GM21515 (cell line): Measurements from ENCODE around the gene RGS14.
"Not testable (repeated sequence)": the region's sequence is repeated elsewhere in the genome, so short reads cannot be mapped to it uniquely, and the experiment has no call there.

Experiments used
- ATAC-seq: cut with Tn5 transposase; IDR thresholded peaks from one replicate; pipeline ENCODE4 v1.9.1; 2021; ENCODE audit not compliant: unreplicated experiment

RGS14 gene

DNA sequence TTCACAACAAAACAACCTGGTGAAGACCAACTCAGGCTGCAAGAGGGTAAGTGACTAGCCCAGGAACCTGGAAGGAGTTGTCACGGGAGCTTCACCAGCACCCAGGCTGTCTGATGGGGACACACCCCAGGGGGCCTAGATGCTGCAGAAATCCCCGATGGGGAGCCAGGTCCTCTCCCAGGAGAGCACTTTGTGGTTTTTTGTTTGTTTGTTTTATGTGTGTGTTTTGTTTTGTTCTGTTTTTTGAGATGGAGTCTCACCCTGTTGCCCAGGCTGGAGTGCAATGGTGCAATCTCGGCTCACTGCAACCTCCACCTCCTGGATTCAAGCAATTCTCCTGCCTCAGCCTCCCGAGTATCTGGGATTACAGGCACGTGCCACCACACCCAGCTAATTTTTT lies 17.8 kb downstream of the RGS14 start:
- ATAC-seq: not testable (repeated sequence)

GRCh38 chr5:177376107-177376506 lies 18.4 kb downstream of the RGS14 start:
- ATAC-seq: no peak

DNA sequence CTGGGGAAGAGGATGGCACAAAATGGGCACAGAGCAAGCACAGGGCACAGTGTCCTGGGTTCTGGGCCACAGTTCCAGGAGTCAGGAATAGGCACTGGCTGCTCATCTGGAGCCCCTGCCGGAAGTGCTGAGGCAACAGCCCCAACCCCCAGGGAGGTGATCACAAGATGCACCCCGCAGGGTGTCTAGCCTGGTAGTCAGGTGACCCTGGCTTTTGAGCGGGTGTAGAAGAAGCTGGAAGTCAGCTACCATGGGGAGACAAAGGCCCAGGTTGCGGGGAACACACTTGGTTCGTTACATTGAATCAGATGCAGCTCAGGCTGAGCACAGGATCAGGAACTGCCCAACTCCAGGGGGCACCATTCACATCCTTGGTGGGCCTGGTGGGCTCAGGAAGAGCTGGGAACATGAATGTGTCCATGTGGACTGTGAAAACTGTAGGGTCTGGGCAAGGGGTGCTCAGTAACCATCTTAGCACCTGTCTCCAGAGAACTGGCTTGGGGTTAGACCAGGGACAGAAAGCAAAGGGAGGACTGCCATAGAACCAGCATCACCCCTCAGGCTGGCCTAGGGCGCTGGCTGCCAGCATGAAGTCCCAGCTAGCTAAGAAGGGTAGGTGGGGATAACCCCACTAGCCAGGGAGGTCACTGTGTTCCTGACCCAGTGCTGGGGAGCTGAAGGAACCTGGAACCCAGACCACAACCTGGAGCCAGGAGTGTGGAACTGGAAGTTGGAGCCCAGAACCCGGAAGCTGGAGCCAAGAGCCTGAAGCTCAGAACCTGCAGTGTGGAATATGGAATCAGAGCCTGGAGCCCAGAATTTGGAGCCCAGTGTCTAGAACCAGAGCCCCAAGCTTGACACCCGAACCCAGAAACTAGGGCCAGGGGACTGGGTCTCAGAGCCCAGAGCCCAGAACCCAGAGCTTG lies 20.4 kb downstream of the RGS14 start:
- no peak for ATAC-seq

- no peak for ATAC-seq
These were observed 21.5 kb downstream of the RGS14 start for GRCh38 chr5:177378884-177379883.

- no peak for ATAC-seq
These were observed 23.0 kb downstream of the RGS14 start for GRCh38 chr5:177380805-177381126.

DNA sequence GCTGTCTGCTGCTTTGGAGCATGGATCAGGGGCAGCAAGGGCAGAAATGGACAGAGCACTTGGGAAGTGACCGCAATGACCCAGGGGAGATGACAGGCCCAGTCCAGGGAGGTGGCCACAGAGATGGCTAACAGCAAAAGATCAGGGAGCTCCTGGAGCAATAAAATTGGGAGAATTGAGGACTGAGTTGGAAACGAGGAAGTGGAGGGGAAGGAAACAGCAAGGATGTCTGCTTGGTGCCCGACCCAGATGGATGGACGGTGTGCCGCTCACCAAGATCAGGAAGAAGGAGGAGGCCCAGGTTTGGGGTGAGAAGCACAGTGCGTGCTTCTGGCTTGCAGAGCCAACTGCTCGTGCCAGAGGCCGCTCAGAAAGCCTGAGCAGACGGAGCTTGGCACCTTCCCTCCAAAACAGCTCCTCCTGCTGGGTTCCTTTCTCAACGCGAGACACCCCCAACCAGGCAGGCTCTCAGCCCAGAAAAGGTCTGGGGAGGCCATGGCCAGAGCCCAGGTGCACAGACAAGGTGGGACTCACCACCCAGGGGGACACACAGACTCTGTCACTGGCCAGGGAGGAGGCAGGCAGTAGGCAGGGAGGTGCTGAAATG lies 24.8 kb downstream of the RGS14 start:
- ATAC-seq: no peak

- no peak for ATAC-seq
These were observed 25.5 kb downstream of the RGS14 start for GRCh38 chr5:177383181-177383580.

- no peak for ATAC-seq
These were observed 26.4 kb downstream of the RGS14 start, which contains the start of gene SLC34A1 for GRCh38 chr5:177384134-177384533. Gene SLC34A1 (plus strand): TSS chr5:177384434. CDS start chr5:177385742, 1,308 bp downstream.

DNA sequence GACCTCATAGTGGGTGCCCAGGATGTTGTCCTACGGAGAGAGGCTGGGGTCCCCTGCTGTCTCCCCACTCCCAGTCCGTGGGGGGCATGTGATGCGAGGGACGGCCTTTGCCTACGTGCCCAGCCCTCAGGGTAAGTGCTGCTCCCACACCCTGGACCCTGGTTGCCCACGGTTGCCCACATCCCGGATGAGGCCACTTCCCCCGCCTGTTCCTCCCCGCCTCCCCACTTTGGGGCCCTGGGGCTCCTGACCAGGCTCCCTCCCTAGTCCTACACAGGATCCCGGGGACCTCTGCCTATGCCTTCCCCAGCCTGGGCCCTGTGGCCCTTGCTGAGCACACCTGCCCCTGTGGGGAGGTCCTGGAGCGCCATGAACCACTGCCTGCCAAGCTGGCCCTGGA lies 28.0 kb downstream of the RGS14 start:
- ATAC-seq: no peak

DNA sequence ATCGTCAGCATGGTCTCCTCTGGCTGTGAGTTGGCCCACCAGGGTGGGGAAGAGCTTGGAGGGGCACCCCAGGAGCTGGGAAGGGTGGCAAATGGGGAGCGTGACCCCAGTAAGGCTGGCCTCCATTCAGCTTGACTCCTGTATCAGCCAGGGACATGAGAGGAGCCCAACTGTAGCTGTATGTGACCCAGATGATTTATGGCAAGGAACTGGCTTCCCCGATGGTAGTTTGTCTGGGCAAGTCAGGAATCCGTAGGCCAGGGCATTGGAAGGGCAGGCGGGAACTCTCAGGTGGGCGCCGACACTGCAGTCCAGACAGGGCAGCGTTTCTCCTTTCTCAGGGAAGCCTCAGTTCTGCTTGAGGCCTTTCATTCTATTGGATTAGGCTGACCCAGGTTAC lies 28.8 kb downstream of the RGS14 start:
- ATAC-seq: no peak

- ATAC-seq: no peak
These were observed 29.7 kb downstream of the RGS14 start for GRCh38 chr5:177387405-177387804.

GRCh38 chr5:177388521-177389052 lies 30.9 kb downstream of the RGS14 start:
- ATAC-seq: no peak

GRCh38 chr5:177389241-177390169 lies 31.8 kb downstream of the RGS14 start:
- ATAC-seq: no peak

- ATAC-seq: peak; percentile 46
These were observed 32.9 kb downstream of the RGS14 start for GRCh38 chr5:177390363-177391300.

DNA sequence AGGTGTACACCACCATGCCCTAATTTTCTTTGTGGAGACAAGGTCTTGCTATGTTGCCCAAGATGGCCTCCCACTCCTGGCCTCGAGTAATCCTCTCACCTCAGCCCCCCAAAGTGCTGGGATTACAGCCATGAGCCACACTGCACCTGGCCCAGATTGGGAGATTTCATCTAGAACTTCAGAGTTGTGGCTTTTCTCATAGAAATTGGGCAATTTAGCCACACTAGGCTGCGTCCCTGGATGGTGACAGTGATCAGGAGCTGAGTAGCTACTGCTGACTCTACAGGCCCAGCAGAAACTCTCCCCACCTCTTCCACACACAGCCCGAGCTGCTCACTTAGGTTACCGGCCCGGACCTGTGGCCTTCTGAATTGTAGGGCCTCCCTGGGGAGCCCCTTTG lies 35.0 kb downstream of the RGS14 start:
- ATAC-seq: no peak

DNA sequence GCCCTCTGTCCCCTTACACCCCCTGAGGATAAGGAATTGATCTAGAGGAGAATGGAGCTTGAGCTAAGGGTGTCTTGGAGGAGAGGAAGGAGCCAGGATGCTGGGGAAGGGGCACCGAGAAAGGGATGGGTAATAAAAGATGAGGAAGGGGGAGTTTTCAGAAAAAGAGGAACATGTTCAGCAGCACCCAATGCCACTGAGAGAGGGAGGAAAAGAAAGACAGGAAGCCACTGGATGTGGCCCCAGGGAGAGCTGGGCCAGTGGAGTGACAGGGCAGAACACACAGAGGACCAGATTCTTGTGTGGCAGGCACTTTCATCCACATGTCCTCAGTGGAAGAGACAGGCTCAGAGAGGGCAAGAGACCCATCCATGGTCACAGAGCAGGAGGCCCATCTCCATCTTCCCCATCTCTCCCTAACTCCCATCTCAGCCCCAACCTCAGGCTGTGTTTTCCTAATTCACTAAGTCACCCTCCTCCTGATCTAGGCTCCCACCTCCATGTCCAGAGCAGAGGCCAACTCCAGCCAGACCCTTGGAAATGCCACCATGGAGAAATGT lies 35.6 kb downstream of the RGS14 start:
- ATAC-seq: no peak

GRCh38 chr5:177393990-177394389 lies 36.3 kb downstream of the RGS14 start:
- ATAC-seq: no peak

- no peak for ATAC-seq
These were observed 38.4 kb downstream of the RGS14 start for GRCh38 chr5:177396078-177396477.
